ENCODE data around the gene TDRD1.
A peak's percentile ranks its signal among the peaks of the same experiment; 100 is the strongest.

TDRD1 gene

DNA sequence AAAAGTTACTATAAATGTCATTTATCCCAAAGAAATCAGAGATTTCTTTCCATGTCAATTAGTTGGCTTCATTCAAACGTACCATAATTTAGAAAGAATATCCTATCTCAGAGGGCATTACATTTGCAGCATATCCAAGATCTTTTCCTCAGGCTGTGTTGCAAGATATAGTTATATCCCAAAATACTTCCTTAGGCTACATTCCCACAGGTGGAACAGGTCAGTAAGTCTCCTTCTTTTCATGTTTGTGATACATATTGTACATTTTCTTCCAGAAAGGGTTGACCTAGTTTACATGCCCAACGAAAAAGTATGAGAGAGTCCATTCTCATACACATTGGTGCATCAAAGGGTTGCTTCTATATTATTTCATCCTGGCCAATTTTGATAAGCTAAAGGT, 33.0 kb downstream of the TDRD1 start:
- TF ChIP-seq, protein P1, sequence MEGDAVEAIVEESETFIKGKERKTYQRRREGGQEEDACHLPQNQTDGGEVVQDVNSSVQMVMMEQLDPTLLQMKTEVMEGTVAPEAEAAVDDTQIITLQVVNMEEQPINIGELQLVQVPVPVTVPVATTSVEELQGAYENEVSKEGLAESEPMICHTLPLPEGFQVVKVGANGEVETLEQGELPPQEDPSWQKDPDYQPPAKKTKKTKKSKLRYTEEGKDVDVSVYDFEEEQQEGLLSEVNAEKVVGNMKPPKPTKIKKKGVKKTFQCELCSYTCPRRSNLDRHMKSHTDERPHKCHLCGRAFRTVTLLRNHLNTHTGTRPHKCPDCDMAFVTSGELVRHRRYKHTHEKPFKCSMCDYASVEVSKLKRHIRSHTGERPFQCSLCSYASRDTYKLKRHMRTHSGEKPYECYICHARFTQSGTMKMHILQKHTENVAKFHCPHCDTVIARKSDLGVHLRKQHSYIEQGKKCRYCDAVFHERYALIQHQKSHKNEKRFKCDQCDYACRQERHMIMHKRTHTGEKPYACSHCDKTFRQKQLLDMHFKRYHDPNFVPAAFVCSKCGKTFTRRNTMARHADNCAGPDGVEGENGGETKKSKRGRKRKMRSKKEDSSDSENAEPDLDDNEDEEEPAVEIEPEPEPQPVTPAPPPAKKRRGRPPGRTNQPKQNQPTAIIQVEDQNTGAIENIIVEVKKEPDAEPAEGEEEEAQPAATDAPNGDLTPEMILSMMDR (conservative IDR thresholded peaks at IDR 0.05) = no peak

DNA sequence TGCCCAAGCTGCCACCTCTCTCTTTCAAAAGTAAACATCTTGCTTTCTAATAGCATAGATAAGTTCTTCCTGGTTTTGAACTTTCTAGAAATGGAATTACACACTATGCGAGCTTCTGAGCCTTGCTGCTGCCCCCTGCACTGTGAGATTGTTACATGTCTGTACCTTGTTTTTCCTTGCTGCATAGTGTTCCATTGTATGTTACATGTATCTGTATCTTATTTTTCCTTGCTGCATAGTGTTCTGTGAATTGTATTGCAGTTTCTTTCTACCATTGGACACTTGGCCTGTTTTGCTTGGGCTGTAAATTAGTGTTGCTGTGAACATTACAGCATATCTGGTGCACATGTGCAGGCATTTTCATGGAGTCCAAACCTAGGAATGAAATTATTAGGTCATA, 35.9 kb downstream of the TDRD1 start:
- no peak overlapping the region for H3K27ac ChIP-seq
- TF ChIP-seq, protein P1 (conservative IDR thresholded peaks at IDR 0.05) = no peak

More for the DNA sequence above, 33.0 kb downstream of the TDRD1 start:
- no peak overlapping the region for H3K27ac ChIP-seq

DNA sequence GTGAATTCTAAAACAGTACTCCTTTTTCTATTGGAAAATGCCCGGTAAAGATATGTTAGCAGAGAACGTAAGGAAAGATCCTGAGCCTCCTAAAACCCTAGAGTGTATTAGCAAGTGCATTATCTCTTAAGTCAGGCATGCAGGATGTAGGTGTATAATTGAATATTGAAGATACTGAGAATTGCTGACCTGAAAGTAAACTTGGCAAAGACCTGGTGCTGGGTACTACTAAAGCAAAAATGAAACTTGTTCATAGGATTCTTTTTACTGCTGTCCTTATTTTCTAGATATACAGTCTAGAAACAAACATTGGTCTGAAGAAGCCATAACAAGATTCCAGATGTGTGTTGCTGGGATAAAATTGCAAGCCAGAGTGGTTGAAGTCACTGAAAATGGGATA, 41.1 kb downstream of the TDRD1 start:
- H3K27ac ChIP-seq = peak overlapping the region; percentile 53
- TF ChIP-seq, protein P1 (conservative IDR thresholded peaks at IDR 0.05) = no peak

DNA sequence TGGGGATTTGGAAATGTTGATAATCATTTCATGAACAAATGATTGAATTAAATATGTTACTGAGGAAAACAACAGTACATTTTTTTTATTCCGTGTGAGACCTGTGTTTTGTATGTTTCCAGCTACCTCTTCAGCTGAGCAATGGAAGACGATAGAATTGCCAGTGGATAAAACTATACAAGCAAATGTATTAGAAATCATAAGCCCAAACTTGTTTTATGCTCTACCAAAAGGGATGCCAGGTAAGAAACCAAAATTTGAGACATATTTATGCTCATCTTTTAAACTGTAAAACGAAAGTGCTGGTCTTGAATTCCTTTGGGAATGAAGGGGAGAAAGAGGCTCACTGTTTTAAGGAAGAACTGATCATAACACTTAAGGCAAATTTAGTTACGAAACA, 42.1 kb downstream of the TDRD1 start:
- TF ChIP-seq, protein P1 (conservative IDR thresholded peaks at IDR 0.05) = no peak
- H3K27ac ChIP-seq = peak overlapping the region; percentile 53

DNA sequence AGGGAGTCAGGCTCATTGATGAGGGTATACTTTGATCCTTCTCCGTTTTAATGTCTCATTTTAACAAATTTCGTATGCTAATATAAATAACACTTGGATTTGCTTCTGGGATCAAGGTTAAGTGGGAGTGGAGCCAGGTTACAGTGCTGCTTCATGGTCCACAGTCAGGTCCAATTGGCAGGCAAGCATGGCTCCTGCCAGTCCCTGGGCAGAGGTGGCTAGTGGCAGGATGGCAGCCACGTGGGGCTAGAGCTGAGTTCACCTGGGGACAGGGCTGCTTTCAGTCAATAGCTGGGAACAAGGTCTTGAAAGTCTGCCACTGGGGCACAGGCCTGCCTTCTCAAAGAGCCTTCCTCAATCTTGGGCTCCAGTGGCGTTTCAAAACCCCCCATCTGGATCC, 43.9 kb downstream of the TDRD1 start:
- TF ChIP-seq, protein P1 (conservative IDR thresholded peaks at IDR 0.05) = no peak
- peak overlapping the region; percentile 53; the same call in 1 of the 2 replicates for H3K27ac ChIP-seq

DNA sequence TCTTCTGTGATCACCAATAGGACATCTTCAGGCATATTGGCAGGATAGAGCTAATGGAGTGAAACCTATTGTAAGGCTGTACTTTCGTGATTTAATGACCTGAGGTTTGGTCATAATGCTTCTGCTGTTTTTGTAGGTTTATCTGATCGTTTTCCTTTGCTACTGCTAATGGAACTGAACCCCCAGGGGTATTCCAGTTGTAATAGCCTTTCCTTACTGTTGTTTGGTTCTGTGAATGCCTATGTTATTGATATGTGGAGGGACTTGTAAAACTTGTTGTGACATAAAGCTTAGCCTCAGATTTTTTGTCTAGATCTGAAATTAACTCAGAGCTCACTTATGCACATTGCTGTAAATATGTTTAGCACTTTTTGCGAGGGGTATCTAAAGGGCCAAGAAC, 49.0 kb downstream of the TDRD1 start:
- TF ChIP-seq, protein P1 (conservative IDR thresholded peaks at IDR 0.05) = no peak
- no peak overlapping the region for H3K27ac ChIP-seq

DNA sequence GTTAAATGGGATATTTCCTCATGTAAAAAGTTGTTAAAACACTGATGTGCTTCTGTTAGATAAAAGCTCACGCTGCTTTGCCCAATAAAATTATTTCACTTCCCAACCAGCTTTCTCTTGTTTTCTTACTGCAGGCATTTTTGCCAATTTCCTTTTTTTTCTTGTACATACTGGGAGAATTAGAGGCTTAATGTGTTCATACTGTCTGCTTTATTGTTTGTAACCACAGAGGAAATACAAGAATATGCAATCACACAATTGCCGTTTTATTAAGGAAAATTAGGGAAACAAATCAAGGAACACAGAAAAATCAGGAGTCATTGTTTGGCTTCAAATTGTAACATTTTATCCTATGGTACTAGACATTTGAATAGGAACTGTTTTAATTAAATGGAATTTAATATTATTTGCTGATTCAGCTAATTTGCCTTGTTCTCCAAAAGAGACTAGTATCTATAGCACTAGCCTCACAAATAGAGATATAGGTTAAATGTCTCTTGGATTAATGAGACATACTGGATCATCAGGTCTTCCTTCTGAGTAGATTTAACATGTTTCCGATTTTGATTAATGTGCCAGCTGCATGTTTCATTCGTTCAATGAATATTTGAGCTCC, 53.5 kb downstream of the TDRD1 start:
- H3K27ac ChIP-seq = no peak overlapping the region
- TF ChIP-seq, protein P1 (conservative IDR thresholded peaks at IDR 0.05) = no peak
